ENCODE data around the gene WWOX. TPM values are rescaled to one million over a fixed set of nuclear protein-coding genes. Genes with fewer than 3 reads are reported as not detected.

WWOX gene
- polyA plus RNA-seq, 1 donor from 2014 or later, result 25.6 TPM

DNA sequence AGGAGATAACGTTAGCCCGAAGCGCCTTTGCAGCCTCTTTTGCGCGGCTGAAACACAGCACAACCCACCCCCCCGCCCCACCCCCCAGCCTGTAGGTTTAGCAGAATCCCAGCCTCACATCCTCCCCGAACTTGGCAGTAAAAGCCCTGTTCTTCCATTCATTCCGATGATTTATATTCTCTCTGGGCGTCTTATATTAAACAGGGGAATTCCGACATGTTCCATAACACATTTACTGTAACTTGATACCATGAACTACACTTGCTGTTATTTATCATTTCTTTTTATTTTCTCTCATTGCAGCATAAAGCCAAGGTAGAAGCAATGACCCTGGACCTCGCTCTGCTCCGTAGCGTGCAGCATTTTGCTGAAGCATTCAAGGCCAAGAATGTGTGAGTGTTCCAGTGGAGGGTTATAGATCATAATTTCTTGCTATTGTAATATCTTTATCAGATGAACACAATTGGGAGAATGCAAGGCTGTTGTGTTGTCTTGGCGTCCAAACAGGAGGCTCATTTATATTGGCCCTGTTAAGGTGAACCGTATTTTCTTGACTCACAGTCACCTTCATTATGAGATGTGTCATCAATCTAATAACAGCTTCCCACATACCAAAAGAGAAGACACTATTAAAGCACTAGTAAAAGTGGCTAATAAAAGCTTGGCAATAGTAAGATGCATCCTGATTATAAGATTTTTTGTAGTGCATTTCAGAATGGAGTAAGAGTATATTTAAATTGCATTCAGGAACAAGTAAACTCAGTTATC is 287.3 kb downstream of the WWOX start:
- H3K27me3 ChIP-seq (ENCODE audit: insufficient read depth, low read depth, low read length), result no peaks in the 10 kb centered on the region
- no peak overlapping the region for H3K4me3 ChIP-seq (ENCODE audit: low read length)
- no peaks in the 10 kb centered on the region for H3K9me2 ChIP-seq (ENCODE audit: insufficient read depth, low read length)
- no peak overlapping the region for H2AFZ ChIP-seq (ENCODE audit: low read depth, low read length)
- H3K79me2 ChIP-seq (replicated peaks; ENCODE audit: insufficient read depth, low read length), result no peaks in the 10 kb centered on the region
- H4K20me1 ChIP-seq (ENCODE audit: insufficient read depth), result no peaks in the 10 kb centered on the region
- no peaks in the 10 kb centered on the region for H3F3A ChIP-seq (ENCODE audit: insufficient read depth, low read length, poor library complexity, severe bottlenecking)
- H3K36me3 ChIP-seq (ENCODE audit: insufficient read depth, low read length), result no peaks in the 10 kb centered on the region
- no peaks in the 10 kb centered on the region for H3K9me3 ChIP-seq (ENCODE audit: low read length)
- TF ChIP-seq EZH2 (IDR thresholded peaks at IDR 0.05; ENCODE audit: borderline replicate concordance, insufficient read depth, low read length, poor library complexity, severe bottlenecking) (no peak), SMC3 (conservative IDR thresholded peaks at IDR 0.05; ENCODE audit: poor library complexity) (no peak), RAD21 (conservative IDR thresholded peaks at IDR 0.05) (no peak), POLR2AphosphoS5 (IDR thresholded peaks at IDR 0.05) (no peak), TAF1 (IDR thresholded peaks at IDR 0.05; ENCODE audit: low read depth) (no peak), MXI1 (conservative IDR thresholded peaks at IDR 0.05; ENCODE audit: poor library complexity, severe bottlenecking) (no peak), EP300 (conservative IDR thresholded peaks at IDR 0.05; ENCODE audit: poor library complexity, severe bottlenecking) (no peak)
- TF ChIP-seq, protein P1, sequence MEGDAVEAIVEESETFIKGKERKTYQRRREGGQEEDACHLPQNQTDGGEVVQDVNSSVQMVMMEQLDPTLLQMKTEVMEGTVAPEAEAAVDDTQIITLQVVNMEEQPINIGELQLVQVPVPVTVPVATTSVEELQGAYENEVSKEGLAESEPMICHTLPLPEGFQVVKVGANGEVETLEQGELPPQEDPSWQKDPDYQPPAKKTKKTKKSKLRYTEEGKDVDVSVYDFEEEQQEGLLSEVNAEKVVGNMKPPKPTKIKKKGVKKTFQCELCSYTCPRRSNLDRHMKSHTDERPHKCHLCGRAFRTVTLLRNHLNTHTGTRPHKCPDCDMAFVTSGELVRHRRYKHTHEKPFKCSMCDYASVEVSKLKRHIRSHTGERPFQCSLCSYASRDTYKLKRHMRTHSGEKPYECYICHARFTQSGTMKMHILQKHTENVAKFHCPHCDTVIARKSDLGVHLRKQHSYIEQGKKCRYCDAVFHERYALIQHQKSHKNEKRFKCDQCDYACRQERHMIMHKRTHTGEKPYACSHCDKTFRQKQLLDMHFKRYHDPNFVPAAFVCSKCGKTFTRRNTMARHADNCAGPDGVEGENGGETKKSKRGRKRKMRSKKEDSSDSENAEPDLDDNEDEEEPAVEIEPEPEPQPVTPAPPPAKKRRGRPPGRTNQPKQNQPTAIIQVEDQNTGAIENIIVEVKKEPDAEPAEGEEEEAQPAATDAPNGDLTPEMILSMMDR (IDR thresholded peaks at IDR 0.05; ENCODE audit: poor library complexity, severe bottlenecking), result no peak
- TF ChIP-seq, protein P2, sequence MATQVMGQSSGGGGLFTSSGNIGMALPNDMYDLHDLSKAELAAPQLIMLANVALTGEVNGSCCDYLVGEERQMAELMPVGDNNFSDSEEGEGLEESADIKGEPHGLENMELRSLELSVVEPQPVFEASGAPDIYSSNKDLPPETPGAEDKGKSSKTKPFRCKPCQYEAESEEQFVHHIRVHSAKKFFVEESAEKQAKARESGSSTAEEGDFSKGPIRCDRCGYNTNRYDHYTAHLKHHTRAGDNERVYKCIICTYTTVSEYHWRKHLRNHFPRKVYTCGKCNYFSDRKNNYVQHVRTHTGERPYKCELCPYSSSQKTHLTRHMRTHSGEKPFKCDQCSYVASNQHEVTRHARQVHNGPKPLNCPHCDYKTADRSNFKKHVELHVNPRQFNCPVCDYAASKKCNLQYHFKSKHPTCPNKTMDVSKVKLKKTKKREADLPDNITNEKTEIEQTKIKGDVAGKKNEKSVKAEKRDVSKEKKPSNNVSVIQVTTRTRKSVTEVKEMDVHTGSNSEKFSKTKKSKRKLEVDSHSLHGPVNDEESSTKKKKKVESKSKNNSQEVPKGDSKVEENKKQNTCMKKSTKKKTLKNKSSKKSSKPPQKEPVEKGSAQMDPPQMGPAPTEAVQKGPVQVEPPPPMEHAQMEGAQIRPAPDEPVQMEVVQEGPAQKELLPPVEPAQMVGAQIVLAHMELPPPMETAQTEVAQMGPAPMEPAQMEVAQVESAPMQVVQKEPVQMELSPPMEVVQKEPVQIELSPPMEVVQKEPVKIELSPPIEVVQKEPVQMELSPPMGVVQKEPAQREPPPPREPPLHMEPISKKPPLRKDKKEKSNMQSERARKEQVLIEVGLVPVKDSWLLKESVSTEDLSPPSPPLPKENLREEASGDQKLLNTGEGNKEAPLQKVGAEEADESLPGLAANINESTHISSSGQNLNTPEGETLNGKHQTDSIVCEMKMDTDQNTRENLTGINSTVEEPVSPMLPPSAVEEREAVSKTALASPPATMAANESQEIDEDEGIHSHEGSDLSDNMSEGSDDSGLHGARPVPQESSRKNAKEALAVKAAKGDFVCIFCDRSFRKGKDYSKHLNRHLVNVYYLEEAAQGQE (IDR thresholded peaks at IDR 0.05; ENCODE audit: borderline replicate concordance), result no peak
- no peak overlapping the region for H3K4me2 ChIP-seq (ENCODE audit: low read length)
- no peak overlapping the region for H3K9ac ChIP-seq (ENCODE audit: low read length)
- H3K27ac ChIP-seq (ENCODE audit: low read length), result no peak overlapping the region

DNA sequence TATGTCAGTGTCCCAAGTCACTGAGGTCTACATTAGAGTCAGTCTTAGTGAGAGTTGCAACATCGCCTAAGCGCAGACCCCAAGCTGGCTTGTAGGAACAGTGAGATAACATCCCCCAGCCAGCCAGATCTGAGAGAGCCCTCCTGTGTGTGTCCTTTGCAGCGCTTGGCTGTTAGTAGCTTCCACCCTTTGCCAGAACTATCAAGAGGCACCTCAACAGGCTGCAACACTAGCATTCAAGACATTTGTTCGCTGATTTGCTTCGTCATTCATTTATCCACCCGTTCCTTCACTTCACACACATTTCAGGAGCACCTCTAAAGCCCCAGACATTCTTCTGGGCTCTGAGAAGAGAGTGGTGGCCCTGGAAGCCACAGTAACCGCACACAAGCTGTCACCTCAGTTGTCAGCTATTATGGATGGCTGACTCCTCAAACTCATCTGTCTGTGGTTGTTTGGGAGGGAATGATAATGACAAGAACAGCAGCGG is 289.6 kb downstream of the WWOX start:
- H3K9me3 ChIP-seq (ENCODE audit: low read length), result peaks cover 3% of the 10 kb centered on the region

More for the DNA sequence above, 289.6 kb downstream of the WWOX start:
- no peak overlapping the region for H3K9ac ChIP-seq (ENCODE audit: low read length)
- no peaks in the 10 kb centered on the region for H3K36me3 ChIP-seq (ENCODE audit: insufficient read depth, low read length)
- H3F3A ChIP-seq (ENCODE audit: insufficient read depth, low read length, poor library complexity, severe bottlenecking), result no peaks in the 10 kb centered on the region
- no peaks in the 10 kb centered on the region for H3K9me2 ChIP-seq (ENCODE audit: insufficient read depth, low read length)
- no peaks in the 10 kb centered on the region for H3K27me3 ChIP-seq (ENCODE audit: insufficient read depth, low read depth, low read length)
- H3K4me2 ChIP-seq (ENCODE audit: low read length), result no peak overlapping the region
- H3K27ac ChIP-seq (ENCODE audit: low read length), result no peak overlapping the region
- no peaks in the 10 kb centered on the region for H4K20me1 ChIP-seq (ENCODE audit: insufficient read depth)
- no peaks in the 10 kb centered on the region for H3K79me2 ChIP-seq (replicated peaks; ENCODE audit: insufficient read depth, low read length)
- no peak overlapping the region for H3K4me3 ChIP-seq (ENCODE audit: low read length)
- no peak for TF ChIP-seq POLR2AphosphoS5 (IDR thresholded peaks at IDR 0.05)
- TF ChIP-seq, protein P1 (IDR thresholded peaks at IDR 0.05; ENCODE audit: poor library complexity, severe bottlenecking), result no peak
- TF ChIP-seq EP300 (conservative IDR thresholded peaks at IDR 0.05; ENCODE audit: poor library complexity, severe bottlenecking), result peak; percentile 27
- TF ChIP-seq MXI1 (conservative IDR thresholded peaks at IDR 0.05; ENCODE audit: poor library complexity, severe bottlenecking), result no peak
- TF ChIP-seq EZH2 (IDR thresholded peaks at IDR 0.05; ENCODE audit: borderline replicate concordance, insufficient read depth, low read length, poor library complexity, severe bottlenecking), result no peak
- TF ChIP-seq TAF1 (IDR thresholded peaks at IDR 0.05; ENCODE audit: low read depth), result no peak
- TF ChIP-seq RAD21 (conservative IDR thresholded peaks at IDR 0.05), result no peak
- H2AFZ ChIP-seq (ENCODE audit: low read depth, low read length), result no peak overlapping the region

Data from neural cell (in vitro differentiated cells).